ENCODE measurements around the gene CDC42BPB.
"Not testable (repeated sequence)": the region's sequence is repeated elsewhere in the genome, so short reads cannot be mapped to it uniquely, and the experiment has no call there.

CDC42BPB gene

DNA sequence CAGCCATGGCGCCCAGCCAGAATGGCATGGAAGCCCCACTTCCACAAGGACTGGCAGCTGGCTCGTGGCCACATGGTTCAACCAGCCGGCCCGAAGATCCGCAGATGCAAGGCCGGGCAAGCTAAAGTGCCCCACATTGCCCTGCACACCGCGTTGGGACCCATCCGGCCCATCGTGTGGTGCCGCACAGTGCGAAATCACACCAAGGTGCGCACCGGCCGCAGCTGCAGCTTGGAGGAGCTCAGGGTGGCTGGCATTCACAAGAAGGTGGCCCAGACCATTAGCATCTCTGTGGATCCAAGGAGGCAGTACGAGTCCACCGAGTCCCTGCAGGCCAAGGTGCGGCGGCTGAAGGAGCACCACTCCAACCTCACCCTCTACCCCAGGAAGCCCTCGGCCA is 15.9 kb downstream of the CDC42BPB start:
- no peak for DNase-seq

GRCh38 chr14:103033681-103034096 is 23.7 kb downstream of the CDC42BPB start:
- DNase-seq, result no peak

DNA sequence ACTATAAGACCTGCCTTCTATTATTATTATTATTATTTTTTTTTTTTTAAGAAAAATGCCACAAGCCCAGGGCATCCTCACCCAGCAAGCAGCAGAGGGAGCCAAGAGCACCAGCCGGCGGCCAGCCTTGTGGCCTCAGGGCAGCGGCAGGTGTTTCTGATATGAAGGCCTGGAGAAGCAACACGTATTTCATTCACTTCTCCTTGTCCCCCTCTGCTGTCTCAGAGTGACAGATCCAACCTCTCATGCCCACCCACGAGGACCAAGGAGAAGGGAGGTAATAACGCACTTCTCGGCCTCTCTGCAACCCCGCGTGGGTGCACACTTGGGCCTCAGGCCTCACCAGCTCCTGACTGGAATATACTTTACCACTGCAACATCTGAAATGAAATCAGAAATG is 25.4 kb downstream of the CDC42BPB start:
- no peak for DNase-seq

DNA sequence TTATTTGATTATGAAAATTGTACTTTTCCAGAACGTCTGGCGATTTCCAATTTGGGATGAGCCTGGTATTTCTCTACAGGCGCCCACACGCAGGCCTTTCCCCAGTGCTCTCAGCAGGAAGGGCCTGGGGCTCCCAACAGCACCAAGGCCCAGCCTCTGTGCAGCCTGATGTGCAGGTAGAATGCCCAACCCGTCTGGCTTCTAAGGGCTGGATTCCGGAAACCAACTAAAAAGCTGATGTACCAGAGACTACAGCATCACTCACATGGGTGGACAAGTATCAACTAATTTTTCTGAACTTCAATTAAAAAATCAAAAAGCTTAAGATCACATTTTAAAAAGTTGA is 25.8 kb downstream of the CDC42BPB start:
- DNase-seq, result no peak

DNA sequence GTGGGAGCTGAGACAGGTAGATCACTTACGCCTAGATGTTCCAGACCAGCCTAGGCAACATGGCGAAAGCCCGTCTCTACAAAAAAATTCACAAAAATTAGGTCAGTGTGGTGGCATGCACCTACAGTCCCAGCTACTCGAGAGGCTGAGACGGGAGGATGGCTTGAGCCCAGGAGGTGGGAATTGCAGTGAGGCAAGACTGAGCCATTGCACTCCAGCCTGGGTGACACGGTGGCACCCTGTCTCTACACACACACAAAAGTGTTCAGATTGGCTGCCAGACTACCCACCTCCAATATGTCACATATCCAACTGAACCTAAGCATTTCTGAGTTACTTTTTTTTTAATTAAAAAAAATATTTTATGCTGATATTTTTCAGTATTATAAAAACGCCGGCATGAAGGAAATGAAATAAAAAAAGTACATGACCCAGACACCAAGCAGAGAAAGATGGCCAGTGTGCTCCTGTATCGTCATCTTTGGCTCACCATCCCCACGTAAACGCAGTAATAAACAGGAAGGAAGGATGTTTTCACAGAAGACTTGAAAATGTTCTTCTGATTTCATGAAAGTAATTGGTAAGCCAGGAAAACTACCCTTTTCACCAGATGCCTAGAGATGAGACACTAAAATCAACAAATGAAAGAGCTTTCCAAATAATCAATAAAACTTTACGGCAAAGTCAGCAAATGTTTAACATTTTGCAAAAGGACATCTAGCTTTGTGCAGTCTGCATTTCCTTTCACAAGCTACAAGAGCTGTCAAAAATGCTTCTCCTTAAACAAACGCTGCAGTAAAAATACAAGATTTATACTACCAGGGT is 26.4 kb downstream of the CDC42BPB start:
- no peak for DNase-seq

GRCh38 chr14:103029936-103030335 is 27.4 kb downstream of the CDC42BPB start:
- DNase-seq, result no peak

DNA sequence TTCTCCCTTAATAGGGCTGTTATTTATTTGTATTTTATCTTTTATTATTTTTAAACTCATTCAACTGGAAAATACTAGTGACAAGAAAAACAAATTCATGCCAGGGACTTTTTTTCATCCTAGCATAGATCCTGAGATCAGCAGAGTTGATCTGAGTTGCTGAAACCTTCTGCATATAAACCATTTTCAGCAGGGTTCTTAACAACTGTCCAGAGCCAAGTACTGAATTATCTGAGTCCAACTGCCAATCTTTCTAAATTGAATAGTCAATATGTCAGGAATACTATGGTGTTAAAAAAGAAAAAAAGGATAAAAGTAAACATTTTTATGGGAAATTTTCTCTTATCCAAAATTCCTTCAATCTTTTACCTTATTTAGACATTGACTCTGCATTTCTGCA is 28.6 kb downstream of the CDC42BPB start:
- DNase-seq, result no peak

- no peak for DNase-seq
Measured at GRCh38 chr14:103028161-103028767, 29.1 kb downstream of the CDC42BPB start.

DNA sequence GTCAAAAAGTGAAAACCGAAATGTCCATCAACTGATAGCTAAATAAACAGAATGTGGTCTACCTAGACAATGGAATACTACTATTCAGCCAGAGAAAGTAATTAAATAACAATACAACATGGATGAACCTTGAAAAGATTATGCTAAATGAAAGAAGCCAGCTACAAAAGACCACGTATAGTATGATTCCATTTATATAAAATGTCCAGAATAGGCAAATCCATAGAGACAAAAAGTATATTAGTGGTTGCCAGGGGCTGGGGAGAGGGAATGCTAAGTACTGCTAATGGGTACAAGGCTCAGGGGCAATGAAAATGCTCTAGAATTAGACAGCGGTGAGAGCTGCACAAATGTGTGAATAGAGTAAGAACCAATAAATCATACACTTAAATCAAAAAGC is 29.9 kb downstream of the CDC42BPB start:
- no peak for DNase-seq

DNA sequence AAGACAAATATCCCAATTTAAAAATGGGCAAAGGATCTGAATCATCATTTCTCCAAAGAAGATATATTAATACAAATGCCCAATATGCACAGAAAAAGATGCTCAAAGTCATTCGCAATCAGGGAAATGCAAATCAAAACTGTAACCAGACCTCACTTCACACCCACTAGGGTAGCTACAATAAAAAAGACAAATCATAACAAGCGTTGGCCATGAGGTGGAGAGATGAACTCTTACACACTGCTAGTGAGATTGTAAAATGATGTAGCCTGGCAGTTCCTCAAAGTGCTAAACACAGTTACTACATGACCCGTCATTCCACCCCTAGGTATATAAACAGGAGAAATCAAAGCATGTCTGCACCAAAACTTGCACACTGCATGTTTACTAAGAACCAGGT is 30.4 kb downstream of the CDC42BPB start:
- no peak for DNase-seq

DNA sequence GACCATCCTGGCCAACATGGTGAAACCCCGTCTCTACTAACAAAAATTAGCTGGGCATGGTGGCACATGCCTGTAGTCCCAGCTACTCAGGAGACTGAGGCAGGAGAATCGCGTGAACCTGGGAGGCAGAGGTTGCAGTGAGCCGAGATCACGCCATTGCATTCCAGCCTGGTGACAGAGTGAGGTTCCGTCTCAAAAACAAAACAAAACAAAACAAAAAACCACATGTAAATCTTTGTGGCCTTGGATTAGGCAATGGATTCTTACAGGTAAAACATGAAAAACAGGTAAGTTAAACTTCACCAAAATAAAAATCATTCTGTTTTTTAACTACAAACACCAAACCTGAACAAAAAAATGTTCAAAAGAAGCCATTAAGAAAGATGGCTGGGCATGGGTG is 31.2 kb downstream of the CDC42BPB start:
- DNase-seq, result not testable (repeated sequence)

DNA sequence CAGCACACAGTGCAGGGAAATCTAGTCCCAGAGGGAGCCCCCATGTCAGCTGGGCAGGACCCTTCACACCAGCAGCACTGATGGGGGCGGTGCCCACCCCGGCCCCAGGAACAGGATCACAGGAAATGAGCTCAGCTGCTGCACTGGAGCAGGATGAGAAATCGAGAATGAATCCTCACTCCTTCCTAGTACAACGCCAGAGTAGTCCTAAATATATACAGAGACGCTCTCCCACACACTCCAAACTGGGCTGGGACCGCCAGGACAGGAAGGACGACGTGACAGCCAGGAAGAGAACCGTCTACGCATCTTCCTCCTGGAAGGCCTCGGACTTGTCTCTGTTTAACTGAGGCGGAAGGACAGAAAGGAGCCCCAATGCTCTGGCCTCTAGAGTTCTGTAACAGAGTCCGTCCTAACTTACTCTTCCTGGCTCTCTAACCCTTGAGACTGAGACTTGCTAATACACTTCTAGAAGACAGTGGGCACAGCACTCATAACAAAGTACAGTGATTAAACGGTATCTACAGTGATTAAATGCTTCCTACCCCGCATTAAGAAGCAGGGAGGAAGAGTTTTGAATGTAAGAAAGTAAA is 33.4 kb downstream of the CDC42BPB start:
- no peak for DNase-seq

- DNase-seq, result no peak
Measured at GRCh38 chr14:103022685-103023044, 34.7 kb downstream of the CDC42BPB start.

DNA sequence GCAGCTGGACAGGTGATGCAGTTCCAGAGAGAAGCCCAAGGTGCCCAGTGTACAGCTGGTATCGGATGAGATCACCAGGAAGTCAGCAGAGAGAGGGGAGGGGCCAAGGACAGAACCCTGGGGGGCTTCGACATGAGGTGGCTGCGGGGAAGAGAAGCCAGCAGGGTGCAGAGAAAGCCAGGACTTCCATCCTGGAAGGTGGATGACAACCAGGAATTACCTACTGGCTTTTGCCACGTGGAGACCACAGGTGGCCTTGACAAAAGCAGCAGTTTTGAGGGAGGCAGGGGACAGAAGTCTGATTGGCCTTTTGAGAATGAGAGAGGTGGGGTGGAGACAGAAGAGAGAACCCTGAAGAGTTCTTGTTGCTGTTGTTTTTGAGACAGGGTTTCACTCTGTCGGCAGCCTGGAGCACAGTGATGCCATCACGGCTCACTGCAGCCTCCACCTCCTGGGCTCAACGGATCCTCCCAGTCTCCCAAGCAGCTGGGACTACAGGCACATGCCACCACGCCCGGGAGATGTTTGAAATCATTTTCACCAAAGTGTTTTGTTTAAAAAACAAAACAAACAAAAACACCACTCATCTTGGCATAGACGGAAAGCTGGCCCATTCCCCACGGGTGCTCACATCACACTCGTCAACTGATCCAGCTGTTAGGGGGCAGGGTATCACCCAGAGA is 35.2 kb downstream of the CDC42BPB start:
- DNase-seq, result no peak

DNA sequence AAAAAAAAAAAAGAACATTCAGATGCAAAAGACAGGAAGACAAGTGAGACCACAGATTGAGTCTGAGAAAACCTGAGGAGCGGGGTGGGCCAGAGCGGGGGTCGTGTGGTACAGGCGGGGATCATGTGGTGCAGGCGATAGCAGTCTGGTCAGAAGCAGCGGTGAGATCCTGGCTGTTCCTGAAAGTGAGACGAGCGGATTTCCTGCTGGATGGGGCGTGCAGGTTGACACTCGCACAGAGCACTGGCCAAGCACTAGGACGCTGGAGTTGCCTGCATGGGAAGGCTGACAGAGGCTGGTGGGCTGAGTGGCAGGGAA is 35.7 kb downstream of the CDC42BPB start:
- no peak for DNase-seq

GRCh38 chr14:103020271-103021170 is 36.8 kb downstream of the CDC42BPB start:
- no peak for DNase-seq

DNA sequence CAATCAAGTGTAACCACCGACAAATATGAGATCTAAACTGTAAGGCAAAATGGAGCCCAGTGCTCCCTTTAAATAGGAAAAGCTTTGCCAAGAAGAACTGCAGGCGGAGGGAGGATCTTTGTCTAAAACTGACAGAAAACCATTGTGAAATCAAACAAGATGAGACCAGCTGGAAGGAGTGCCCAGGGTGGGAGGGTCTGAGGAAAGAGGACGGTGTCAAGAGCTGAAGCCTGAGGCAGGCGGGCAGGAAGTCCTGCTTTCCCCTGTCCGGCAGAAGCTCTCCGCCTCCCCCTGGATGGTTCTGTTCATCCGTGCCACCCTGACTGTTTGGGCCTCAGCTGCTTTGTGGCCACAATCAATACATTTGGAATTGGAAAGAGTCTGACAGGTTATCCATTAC is 37.5 kb downstream of the CDC42BPB start:
- DNase-seq, result no peak

GRCh38 chr14:103019236-103019635 is 38.1 kb downstream of the CDC42BPB start:
- no peak for DNase-seq

DNA sequence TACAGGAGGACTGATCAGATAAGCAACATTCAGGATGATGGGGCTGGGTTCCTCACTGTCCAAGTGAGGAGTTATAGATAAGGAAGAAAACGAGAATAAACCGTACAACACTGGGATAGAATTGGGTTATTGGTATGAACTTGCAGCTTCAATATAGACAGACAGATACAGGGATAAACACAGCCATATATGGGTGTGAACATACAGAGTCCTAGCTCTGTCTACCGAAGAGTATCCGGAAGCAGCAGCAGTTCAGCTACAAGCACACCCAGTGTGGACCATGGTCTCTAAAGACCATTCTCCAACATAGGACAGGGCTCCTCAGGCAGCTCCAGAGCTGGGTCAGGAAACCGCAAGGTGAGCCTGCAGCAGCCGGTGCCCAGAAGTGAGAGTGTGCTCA is 40.8 kb downstream of the CDC42BPB start:
- DNase-seq, result no peak

DNA sequence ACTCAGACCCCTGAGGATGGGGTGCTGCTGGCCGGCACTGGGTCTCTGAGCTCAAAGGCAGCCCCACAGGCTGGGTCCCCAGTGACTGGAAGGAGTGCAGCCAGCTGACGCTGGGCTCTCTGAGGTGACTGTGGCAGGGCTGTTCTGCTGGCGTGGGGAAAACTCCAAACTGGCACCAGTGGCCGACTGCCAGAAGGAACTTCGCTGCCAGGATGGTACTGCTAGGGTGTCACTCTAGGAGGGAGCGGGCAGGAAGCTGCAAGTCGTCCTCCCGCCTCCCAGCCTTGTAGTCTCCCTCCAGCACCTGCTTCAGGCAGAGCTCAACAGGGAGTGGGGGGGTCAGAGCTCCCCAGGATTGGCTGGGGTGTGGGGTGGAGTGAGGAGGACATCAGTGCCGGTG is 41.3 kb downstream of the CDC42BPB start:
- no peak for DNase-seq

- no peak for DNase-seq
Measured at GRCh38 chr14:103015426-103015825, 41.9 kb downstream of the CDC42BPB start.

GRCh38 chr14:103014466-103015228 is 42.7 kb downstream of the CDC42BPB start:
- DNase-seq, result no peak

Measured in stimulated activated CD4-positive, alpha-beta T cell treated with anti-CD3 and anti-CD28 coated beads, Interleukin-1b, Interleukin-23, amount 100 ng/mL, for 48 hours (primary cell).